GM19099 (cell line): ENCODE results near the gene TPO.

Source experiments
- POLR2A ChIP-seq: IDR thresholded peaks from 3 replicates; pipeline ENCODE4 v1.6.1; 2011; ENCODE audit warnings: low read depth; ENCODE audit not compliant: insufficient read length; ENCODE audit errors: extremely low read depth

The TPO gene

DNA sequence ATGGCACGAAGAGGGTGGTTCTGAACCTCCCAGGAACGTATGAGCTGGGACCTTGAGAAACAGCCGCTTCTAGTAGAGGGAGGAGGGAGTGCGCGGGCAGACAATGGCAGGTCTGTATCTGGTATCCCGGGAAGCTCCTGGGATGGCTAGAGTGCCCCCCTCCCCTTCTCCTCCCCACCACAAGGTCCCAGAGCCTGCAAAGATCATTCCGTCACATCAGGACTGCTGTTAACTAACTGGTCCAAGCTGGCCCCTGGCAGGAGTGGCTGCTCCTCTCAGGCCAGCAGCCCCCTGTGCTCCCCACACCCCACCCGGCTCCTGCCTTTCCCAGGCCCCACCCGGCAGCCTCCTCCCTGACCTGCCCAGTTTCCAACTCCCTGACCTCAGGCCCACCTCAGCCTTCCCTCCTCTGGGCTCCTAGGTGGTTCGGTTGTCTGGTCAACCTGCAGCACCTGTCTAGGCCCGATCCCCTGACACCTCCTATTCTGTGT is 75.0 kb downstream of the TPO start:
- TF ChIP-seq POLR2A: no peak

DNA sequence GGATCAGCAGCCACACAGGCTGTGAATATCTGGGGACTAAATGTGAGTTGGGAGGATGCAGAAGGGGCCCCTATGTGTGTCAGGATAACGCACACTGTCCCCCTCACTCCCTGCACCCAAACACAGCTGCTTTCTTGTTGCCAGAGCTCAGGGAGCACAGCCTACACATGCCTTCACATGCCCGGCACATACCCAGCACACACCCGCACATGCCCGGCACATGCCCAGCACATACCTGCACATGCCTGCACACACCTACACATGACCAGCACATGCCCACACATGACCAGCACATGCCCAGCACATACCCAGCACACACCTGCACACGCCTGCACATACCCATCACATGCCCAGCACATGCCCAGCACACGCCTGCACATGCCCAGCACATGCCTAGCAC is 75.6 kb downstream of the TPO start:
- no peak for TF ChIP-seq POLR2A

- no peak for TF ChIP-seq POLR2A
Measured at GRCh38 chr2:1489486-1489885, 76.2 kb downstream of the TPO start.

- TF ChIP-seq POLR2A: no peak
Measured at GRCh38 chr2:1491751-1492150, 78.5 kb downstream of the TPO start.

- no peak for TF ChIP-seq POLR2A
Measured at GRCh38 chr2:1492711-1493430, 79.6 kb downstream of the TPO start.

- no peak for TF ChIP-seq POLR2A
Measured at GRCh38 chr2:1493431-1494126, 80.3 kb downstream of the TPO start.

DNA sequence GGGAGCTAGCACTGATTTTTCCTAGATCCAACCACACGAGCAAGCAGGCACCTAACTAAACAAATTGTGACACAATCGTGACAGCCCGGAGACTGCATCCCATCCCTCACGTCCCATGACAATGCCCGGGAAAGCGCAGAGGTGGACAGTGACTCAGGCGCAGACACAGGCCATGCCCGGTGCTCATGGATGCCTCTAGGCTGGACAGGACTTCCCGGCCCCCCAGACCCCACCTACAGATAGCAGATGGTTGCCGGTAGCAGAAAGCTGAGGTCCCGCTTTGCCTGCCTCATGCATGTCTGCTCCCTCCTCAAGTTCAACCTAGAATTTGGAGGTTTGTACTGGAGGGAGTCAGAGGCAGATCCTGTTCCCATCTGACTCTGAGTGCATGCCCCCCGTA is 81.0 kb downstream of the TPO start:
- TF ChIP-seq POLR2A: no peak

DNA sequence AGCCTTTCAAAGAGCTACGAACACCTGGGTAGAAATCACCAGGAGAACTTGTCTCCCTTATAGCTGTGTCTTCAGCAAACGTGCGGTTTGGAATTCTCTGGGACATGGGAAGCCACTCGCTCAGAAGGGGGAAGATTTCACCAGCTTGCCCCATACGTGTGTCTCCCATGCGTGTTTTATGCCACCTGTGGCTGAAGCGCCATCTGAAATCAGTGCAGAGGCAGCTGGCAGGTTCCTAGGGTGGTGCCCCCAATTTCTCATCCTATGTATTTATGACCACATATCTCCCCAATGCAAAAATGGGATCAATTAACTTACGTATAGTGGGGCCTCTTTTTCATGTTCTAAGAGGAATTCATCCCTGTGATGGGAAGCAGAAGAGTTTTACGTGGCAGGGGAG is 81.6 kb downstream of the TPO start:
- TF ChIP-seq POLR2A: no peak

GRCh38 chr2:1495676-1496358 is 82.6 kb downstream of the TPO start:
- no peak for TF ChIP-seq POLR2A

DNA sequence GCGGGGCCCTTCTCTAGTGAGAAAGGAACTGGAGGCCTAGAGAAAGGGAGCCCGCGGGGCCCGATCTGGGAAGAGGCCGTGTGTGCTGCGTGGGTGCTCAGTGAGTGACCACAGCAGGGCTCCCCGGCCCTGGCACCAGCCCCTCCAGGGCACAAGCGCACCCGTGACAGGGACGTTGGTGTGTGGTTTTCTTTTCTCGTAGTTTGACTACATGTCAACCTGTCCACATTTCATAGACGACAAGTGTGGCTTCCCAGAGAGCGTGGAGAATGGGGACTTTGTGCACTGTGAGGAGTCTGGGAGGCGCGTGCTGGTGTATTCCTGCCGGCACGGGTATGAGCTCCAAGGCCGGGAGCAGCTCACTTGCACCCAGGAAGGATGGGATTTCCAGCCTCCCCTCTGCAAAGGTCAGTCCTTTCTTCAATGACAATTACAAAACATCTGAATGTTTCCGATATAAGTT is 83.1 kb downstream of the TPO start:
- no peak for TF ChIP-seq POLR2A

DNA sequence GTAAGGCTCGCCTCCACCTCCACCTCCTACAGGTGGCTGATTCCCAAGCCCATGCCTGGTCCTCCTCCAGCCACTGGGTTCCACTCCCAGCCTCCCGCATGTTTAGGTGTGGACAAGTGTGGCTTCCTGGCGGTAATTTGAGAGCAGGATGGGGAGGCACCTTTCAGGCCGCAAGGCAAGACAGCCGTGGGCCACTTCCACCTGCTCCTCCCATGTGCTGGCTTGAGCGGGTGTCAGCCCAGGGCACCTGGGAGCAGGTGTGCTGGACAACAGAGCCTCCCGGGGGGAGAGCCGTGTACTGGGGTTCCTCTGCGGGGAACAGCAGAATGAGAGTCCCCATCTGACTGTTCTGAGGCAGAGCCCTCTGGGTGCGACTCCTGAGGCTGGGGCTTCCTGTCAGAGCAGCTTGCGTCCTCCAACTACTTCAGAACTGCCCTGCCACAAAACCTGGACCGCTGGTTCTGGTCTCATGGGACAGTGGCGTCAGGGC is 83.9 kb downstream of the TPO start:
- no peak for TF ChIP-seq POLR2A

GRCh38 chr2:1498176-1498575 is 84.9 kb downstream of the TPO start:
- no peak for TF ChIP-seq POLR2A

GRCh38 chr2:1499033-1499795 is 86.0 kb downstream of the TPO start:
- no peak for TF ChIP-seq POLR2A

- no peak for TF ChIP-seq POLR2A
Measured at GRCh38 chr2:1501038-1501851, 88.0 kb downstream of the TPO start.

- TF ChIP-seq POLR2A: no peak
Measured at GRCh38 chr2:1501991-1502390, 88.7 kb downstream of the TPO start.

DNA sequence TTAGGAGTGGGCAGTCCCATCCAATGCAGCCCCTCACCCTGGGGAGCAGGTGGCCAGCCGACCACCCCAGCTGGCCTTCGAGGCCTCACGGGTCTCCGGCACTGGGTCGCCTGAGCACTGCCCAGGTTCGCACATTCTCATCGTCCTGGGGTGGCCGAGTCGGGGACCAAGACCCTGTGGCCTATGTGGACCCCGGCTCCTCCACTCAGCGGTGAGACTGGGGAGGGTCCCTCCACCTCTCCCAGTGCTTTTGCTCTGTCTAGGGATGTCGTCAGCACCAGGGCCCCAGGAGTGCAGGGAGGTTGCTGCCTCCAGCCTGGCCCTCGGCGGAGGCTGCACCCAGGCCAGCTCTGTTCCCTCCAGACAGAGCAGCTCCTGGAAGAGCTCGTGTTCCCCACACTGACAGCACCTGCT is 89.6 kb downstream of the TPO start:
- TF ChIP-seq POLR2A: no peak
